ENCODE data around the gene AFF3.
"Not testable (repeated sequence)": the region's sequence is repeated elsewhere in the genome, so short reads cannot be mapped to it uniquely, and the experiment has no call there.

AFF3 gene

GRCh38 chr2:100104718-100105677, 37.4 kb downstream of the AFF3 start:
- DNase-seq, result no peak

GRCh38 chr2:100104265-100104664, 38.1 kb downstream of the AFF3 start:
- not testable (repeated sequence) for DNase-seq

- DNase-seq, result not testable (repeated sequence)
Measured at GRCh38 chr2:100103527-100104252, 38.7 kb downstream of the AFF3 start.

GRCh38 chr2:100102466-100103180, 39.8 kb downstream of the AFF3 start:
- not testable (repeated sequence) for DNase-seq

- not testable (repeated sequence) for DNase-seq
Measured at GRCh38 chr2:100098855-100099254, 43.5 kb downstream of the AFF3 start.

GRCh38 chr2:100097611-100098294, 44.6 kb downstream of the AFF3 start:
- not testable (repeated sequence) for DNase-seq

GRCh38 chr2:100095845-100096244, 46.5 kb downstream of the AFF3 start:
- not testable (repeated sequence) for DNase-seq

- DNase-seq, result not testable (repeated sequence)
Measured at GRCh38 chr2:100091807-100092206, 50.6 kb downstream of the AFF3 start.

- not testable (repeated sequence) for DNase-seq
Measured at GRCh38 chr2:100085744-100086143, 56.6 kb downstream of the AFF3 start.

- DNase-seq, result not testable (repeated sequence)
Measured at GRCh38 chr2:100083421-100084216, 58.8 kb downstream of the AFF3 start.

GRCh38 chr2:100082302-100082978, 60.0 kb downstream of the AFF3 start:
- not testable (repeated sequence) for DNase-seq

GRCh38 chr2:100077935-100078334, 64.5 kb downstream of the AFF3 start:
- no peak for DNase-seq

GRCh38 chr2:100077456-100077855, 64.9 kb downstream of the AFF3 start:
- no peak for DNase-seq

- DNase-seq, result no peak
Measured at GRCh38 chr2:100075532-100075931, 66.9 kb downstream of the AFF3 start.

- no peak for DNase-seq
Measured at GRCh38 chr2:100073110-100073509, 69.3 kb downstream of the AFF3 start.

- no peak for DNase-seq
Measured at GRCh38 chr2:100072503-100072902, 69.9 kb downstream of the AFF3 start.

GRCh38 chr2:100071335-100072043, 70.9 kb downstream of the AFF3 start:
- DNase-seq, result no peak

- no peak for DNase-seq
Measured at GRCh38 chr2:100070078-100070477, 72.3 kb downstream of the AFF3 start.

GRCh38 chr2:100068395-100068794, 74.0 kb downstream of the AFF3 start:
- no peak for DNase-seq

- DNase-seq, result no peak
Measured at GRCh38 chr2:100067784-100068183, 74.6 kb downstream of the AFF3 start.

All from NCI-H1417 treated with DMSO at 0.1 percent for 48 hours (cell line).